ENCODE results near the gene PDLIM3.

The PDLIM3 gene

GRCh38 chr4:185471235-185472102 is 63.8 kb downstream of the PDLIM3 start, which contains the start of gene CCDC110:
Gene CCDC110, minus strand, starts transcription at chr4:185471733. Its CDS starts 50 bp downstream, at chr4:185471683.
- peak; percentile 79 to 86 for DNase-seq (ENCODE audit: low read depth in 2 of 2)

GRCh38 chr4:185470501-185471195 is 64.7 kb downstream of the PDLIM3 start:
- no peak for DNase-seq (ENCODE audit: low read depth in 2 of 2)

GRCh38 chr4:185469580-185470154 is 65.6 kb downstream of the PDLIM3 start:
- no peak for DNase-seq (ENCODE audit: low read depth in 2 of 2)

- no peak for DNase-seq (ENCODE audit: low read depth in 2 of 2)
Observed at GRCh38 chr4:185468999-185469398, 66.3 kb downstream of the PDLIM3 start.

GRCh38 chr4:185467991-185468390 is 67.3 kb downstream of the PDLIM3 start:
- no peak for DNase-seq (ENCODE audit: low read depth in 2 of 2)

GRCh38 chr4:185467101-185467500 is 68.2 kb downstream of the PDLIM3 start:
- DNase-seq (ENCODE audit: low read depth in 2 of 2), result no peak

- DNase-seq (ENCODE audit: low read depth in 2 of 2), result no peak
Observed at GRCh38 chr4:185465707-185466106, 69.6 kb downstream of the PDLIM3 start.

GRCh38 chr4:185464887-185465286 is 70.4 kb downstream of the PDLIM3 start:
- no peak for DNase-seq (ENCODE audit: low read depth in 2 of 2)

- no peak for DNase-seq (ENCODE audit: low read depth in 2 of 2)
Observed at GRCh38 chr4:185464183-185464582, 71.1 kb downstream of the PDLIM3 start.

GRCh38 chr4:185463541-185463940 is 71.8 kb downstream of the PDLIM3 start:
- DNase-seq (ENCODE audit: low read depth in 2 of 2), result no peak

GRCh38 chr4:185461565-185461964 is 73.7 kb downstream of the PDLIM3 start:
- DNase-seq (ENCODE audit: low read depth in 2 of 2), result no peak

- no peak for DNase-seq (ENCODE audit: low read depth in 2 of 2)
Observed at GRCh38 chr4:185457136-185457535, 78.2 kb downstream of the PDLIM3 start.

GRCh38 chr4:185456131-185456530 is 79.2 kb downstream of the PDLIM3 start:
- DNase-seq (ENCODE audit: low read depth in 2 of 2), result no peak

Measured in stimulated activated CD8-positive, alpha-beta memory T cell treated with anti-CD3 and anti-CD28 coated beads, Interleukin-2, amount 100 ng/mL, for 1 hour (primary cell).